DMS79 treated with DMSO at 0.1 percent for 48 hours (cell line): ENCODE data around the gene SLCO4A1.

Source experiments
- DNase-seq: peaks from one replicate; lab custom pipeline; 2025; lab: John Stamatoyannopoulos, UW

The SLCO4A1 gene

GRCh38 chr20:62653373-62653772, 11.1 kb downstream of the SLCO4A1 start:
- no peak for DNase-seq

- no peak for DNase-seq
Measured at GRCh38 chr20:62653951-62654685, 11.8 kb downstream of the SLCO4A1 start.

GRCh38 chr20:62655282-62656196, 13.2 kb downstream of the SLCO4A1 start:
- no peak for DNase-seq

- DNase-seq, result no peak
Measured at GRCh38 chr20:62656197-62656918, 14.1 kb downstream of the SLCO4A1 start.

GRCh38 chr20:62656919-62657588, 14.8 kb downstream of the SLCO4A1 start:
- no peak for DNase-seq

GRCh38 chr20:62657589-62657942, 15.3 kb downstream of the SLCO4A1 start:
- no peak for DNase-seq

GRCh38 chr20:62657956-62658355, 15.7 kb downstream of the SLCO4A1 start:
- no peak for DNase-seq

GRCh38 chr20:62658593-62659178, 16.4 kb downstream of the SLCO4A1 start:
- no peak for DNase-seq

GRCh38 chr20:62659488-62660239, 17.4 kb downstream of the SLCO4A1 start:
- no peak for DNase-seq

- no peak for DNase-seq
Measured at GRCh38 chr20:62660240-62660615, 17.9 kb downstream of the SLCO4A1 start.

- no peak for DNase-seq
Measured at GRCh38 chr20:62660768-62661167, 18.5 kb downstream of the SLCO4A1 start.

- DNase-seq, result no peak
Measured at GRCh38 chr20:62661647-62662046, 19.3 kb downstream of the SLCO4A1 start.

- no peak for DNase-seq
Measured at GRCh38 chr20:62662422-62662821, 20.1 kb downstream of the SLCO4A1 start.

GRCh38 chr20:62663145-62664018, 21.1 kb downstream of the SLCO4A1 start:
- DNase-seq, result no peak

- DNase-seq, result no peak
Measured at GRCh38 chr20:62664019-62664971, 22.0 kb downstream of the SLCO4A1 start.

GRCh38 chr20:62665153-62665754, 23.0 kb downstream of the SLCO4A1 start:
- DNase-seq, result no peak

GRCh38 chr20:62665826-62666735, 23.8 kb downstream of the SLCO4A1 start:
- no peak for DNase-seq
